ENCODE results near the gene SLC7A1. TPM values are rescaled to one million over a fixed set of nuclear protein-coding genes. Genes with fewer than 3 reads are reported as not detected.

SLC7A1 gene
- total and polyA plus RNA-seq, 2 of the 13 experiments (the other 11 are each of a cell fraction or from before 2014, with no cell fraction given) = 14.5 to 15.3 TPM

DNA sequence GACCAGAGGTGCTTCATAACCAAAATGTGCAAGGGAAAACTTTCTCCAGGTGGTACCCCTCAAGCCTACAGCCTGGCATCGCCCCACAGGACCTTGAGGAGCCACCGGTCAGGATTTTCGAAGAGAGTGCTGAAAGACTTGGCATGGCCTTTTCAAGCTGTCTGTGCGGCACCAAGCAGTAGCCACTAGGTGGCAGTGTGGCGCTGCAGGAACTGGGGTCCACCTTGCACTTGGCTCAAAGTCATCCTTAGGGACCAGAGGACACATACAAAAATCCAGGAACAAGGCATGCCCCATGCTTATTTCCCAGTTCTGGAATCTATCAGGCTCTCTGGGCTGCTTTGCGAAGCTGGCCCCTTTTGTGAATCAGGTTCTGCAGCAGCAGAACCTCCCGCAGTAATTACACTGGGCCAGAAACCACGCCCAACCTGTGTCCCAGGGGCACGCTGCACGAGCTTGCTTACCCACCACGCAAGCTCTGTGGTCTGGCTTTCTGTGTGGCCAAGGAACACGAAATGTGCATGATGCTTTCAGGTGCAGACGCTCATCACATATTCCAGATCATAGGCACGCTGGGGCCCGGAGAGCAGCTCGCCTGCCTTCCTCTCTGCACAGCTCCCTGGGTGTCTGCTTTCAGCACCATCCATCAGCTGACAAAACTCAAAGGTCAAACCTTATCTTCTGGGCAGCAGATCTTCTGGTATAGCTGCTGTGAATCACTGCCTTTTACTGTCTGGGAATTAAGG lies 87.2 kb downstream of the SLC7A1 start (continued):
- TF ChIP-seq, protein P1, sequence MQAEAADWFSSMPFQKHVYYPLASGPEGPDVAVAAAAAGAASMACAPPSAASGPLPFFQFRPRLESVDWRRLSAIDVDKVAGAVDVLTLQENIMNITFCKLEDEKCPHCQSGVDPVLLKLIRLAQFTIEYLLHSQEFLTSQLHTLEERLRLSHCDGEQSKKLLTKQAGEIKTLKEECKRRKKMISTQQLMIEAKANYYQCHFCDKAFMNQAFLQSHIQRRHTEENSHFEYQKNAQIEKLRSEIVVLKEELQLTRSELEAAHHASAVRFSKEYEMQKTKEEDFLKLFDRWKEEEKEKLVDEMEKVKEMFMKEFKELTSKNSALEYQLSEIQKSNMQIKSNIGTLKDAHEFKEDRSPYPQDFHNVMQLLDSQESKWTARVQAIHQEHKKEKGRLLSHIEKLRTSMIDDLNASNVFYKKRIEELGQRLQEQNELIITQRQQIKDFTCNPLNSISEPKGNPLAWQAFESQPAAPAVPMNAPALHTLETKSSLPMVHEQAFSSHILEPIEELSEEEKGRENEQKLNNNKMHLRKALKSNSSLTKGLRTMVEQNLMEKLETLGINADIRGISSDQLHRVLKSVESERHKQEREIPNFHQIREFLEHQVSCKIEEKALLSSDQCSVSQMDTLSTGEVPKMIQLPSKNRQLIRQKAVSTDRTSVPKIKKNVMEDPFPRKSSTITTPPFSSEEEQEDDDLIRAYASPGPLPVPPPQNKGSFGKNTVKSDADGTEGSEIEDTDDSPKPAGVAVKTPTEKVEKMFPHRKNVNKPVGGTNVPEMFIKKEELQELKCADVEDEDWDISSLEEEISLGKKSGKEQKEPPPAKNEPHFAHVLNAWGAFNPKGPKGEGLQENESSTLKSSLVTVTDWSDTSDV (CRISPR knock-in tag; IDR thresholded peaks at IDR 0.05) = no peak
- peak; percentile 43; the same call in 1 of the 2 replicates for TF ChIP-seq TBX2 (CRISPR knock-in tag; IDR thresholded peaks at IDR 0.05; ENCODE audit: borderline replicate concordance)
- TF ChIP-seq PHF8 (CRISPR knock-in tag; IDR thresholded peaks at IDR 0.05) = no peak
- no peak for TF ChIP-seq NONO (IDR thresholded peaks at IDR 0.05)
- TF ChIP-seq NONO (CRISPR knock-in tag; conservative IDR thresholded peaks at IDR 0.05) = 0 out of 2 replicates have a peak, but pooled peaks have one; percentile 43
- no peak for TF ChIP-seq MYNN (CRISPR knock-in tag; IDR thresholded peaks at IDR 0.05; ENCODE audit: low read depth)
- no peak for TF ChIP-seq ZNF616 (CRISPR knock-in tag; IDR thresholded peaks at IDR 0.05; ENCODE audit: low read depth)
- 0 out of 2 replicates have a peak, but pooled peaks have one; percentile 40 for TF ChIP-seq POLR2G (IDR thresholded peaks at IDR 0.05; ENCODE audit: low read depth, low read length)
- TF ChIP-seq XRCC5 (optimal IDR thresholded peaks at IDR 0.05; ENCODE audit: low read length) = peak; percentile 73
- peak; percentile 75 for TF ChIP-seq RAD21 (CRISPR knock-in tag; IDR thresholded peaks at IDR 0.05)
- TF ChIP-seq ATF7 (IDR thresholded peaks at IDR 0.05) = no peak
- TF ChIP-seq ATF7 (CRISPR knock-in tag; IDR thresholded peaks at IDR 0.05) = no peak
- no peak for TF ChIP-seq KLF9 (CRISPR knock-in tag; IDR thresholded peaks at IDR 0.05; ENCODE audit: low read depth)
- TF ChIP-seq ZNF207 (IDR thresholded peaks at IDR 0.05; ENCODE audit: borderline replicate concordance) = no peak
- TF ChIP-seq TARDBP (CRISPR knock-in tag; IDR thresholded peaks at IDR 0.05) = no peak
- TF ChIP-seq, protein P2, sequence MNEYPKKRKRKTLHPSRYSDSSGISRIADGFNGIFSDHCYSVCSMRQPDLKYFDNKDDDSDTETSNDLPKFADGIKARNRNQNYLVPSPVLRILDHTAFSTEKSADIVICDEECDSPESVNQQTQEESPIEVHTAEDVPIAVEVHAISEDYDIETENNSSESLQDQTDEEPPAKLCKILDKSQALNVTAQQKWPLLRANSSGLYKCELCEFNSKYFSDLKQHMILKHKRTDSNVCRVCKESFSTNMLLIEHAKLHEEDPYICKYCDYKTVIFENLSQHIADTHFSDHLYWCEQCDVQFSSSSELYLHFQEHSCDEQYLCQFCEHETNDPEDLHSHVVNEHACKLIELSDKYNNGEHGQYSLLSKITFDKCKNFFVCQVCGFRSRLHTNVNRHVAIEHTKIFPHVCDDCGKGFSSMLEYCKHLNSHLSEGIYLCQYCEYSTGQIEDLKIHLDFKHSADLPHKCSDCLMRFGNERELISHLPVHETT (CRISPR knock-in tag; conservative IDR thresholded peaks at IDR 0.05) = no peak
- TF ChIP-seq GFI1 (CRISPR knock-in tag; IDR thresholded peaks at IDR 0.05; ENCODE audit: borderline replicate concordance) = peak; percentile 93
- no peak for TF ChIP-seq ZNF263 (CRISPR knock-in tag; IDR thresholded peaks at IDR 0.05)
- TF ChIP-seq SIX1 (CRISPR knock-in tag; IDR thresholded peaks at IDR 0.05; ENCODE audit: borderline replicate concordance) = no peak
